Stimulated activated naive CD8-positive, alpha-beta T cell treated with anti-CD3 and anti-CD28 coated beads, Interleukin-15, Interleukin-2, amounts not matched to agents 100 ng/mL and 50 ng/mL, for 24 hours (primary cell): Measurements from ENCODE around the gene GLT1D1.
"Not testable (repeated sequence)": the region's sequence is repeated elsewhere in the genome, so short reads cannot be mapped to it uniquely, and the experiment has no call there.

Experiments used
- H3K27ac Mint-ChIP-seq: one replicate; pipeline ENCODE4 v1.8.0; 2021; ENCODE audit warnings: mild to moderate bottlenecking, mixed read lengths
- H3K27me3 Mint-ChIP-seq: one replicate; pipeline ENCODE4 v1.8.0; 2021; ENCODE audit warnings: mixed read lengths
- H3K36me3 Mint-ChIP-seq: one replicate; pipeline ENCODE4 v1.8.0; 2021; ENCODE audit warnings: low read depth, mixed read lengths
- H3K4me1 Mint-ChIP-seq: one replicate; pipeline ENCODE4 v1.8.0; 2021; ENCODE audit warnings: low read depth, mixed read lengths
- H3K4me3 Mint-ChIP-seq: one replicate; pipeline ENCODE4 v1.8.0; 2021; ENCODE audit warnings: mild to moderate bottlenecking, mixed read lengths
- H3K9me3 Mint-ChIP-seq: one replicate; pipeline ENCODE4 v1.8.0; 2021; ENCODE audit warnings: mixed read lengths

Gene GLT1D1

DNA sequence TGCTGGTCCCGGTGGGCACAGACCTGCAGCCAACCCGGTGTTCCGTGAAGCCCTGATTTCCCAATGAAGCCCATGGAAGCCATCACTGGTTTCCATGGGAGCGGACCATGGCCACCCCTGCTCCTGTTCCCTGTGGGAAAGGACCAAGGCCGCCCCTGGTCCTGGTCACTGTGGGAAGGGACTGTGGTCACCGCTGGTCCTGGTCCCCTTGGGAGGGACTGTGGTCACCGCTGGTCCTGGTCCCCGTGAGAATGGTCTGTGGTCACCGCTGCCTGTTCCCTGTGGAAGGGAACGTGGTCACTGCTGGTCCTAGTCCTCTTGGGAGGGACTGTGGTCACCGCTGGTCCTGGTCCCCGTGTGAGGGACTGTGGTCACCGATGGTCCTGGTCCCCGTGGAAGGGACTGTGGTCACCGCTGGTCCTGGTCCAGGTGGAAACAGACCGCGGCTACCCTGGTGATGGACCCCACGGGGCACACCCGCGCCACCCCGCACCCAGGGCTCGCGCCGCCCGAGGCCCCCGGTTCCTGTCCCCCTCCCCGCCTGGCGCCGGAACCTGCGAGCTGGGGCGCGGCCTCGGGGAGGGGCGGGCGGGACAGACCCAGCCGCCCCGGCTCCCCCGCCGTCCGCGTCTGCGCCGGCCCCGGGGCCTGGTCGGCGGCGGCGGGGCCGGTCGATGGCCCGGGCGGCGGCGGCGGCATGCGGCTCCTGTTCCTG, at the start of gene GLT1D1:
Gene GLT1D1 (plus strand): TSS at position 594 of the 715 bp plus-strand sequence. CDS start 104 bp downstream, at position 698.
- H3K27ac Mint-ChIP-seq, result no peak within 1 kb of the TSS
- peaks cover 38% of the 10 kb centered on the region for H3K27me3 Mint-ChIP-seq
- no peaks in the 10 kb centered on the region for H3K9me3 Mint-ChIP-seq
- no peaks in the 10 kb centered on the region for H3K4me1 Mint-ChIP-seq
- peak within 1 kb of the TSS; percentile 51 for H3K4me3 Mint-ChIP-seq
- H3K36me3 Mint-ChIP-seq, result no peaks in the 10 kb centered on the region

DNA sequence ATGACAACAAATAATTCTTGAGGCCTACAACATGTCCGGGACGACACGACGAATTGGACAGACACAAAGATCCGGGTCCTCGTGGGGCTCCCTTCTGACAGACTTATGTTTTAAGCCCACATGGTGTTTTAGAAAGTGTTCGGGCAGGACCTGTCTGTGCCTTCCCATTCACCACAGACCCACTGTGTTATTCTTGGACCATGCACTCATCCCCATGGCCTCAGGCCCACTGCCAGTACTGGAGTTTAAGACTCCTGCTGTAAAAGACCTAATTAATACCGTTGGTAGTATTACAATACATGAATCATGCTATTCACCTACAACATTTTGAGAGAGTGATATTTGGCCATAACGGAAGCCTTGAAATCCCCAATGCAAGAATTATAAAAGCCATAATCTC, 49.5 kb upstream of the GLT1D1 start:
- Mint-ChIP-seq H3K27ac (no peak overlapping the region), H3K36me3 (peaks cover 81% of the 10 kb centered on the region), H3K4me1 (peaks cover 32% of the 10 kb centered on the region), H3K27me3 (no peaks in the 10 kb centered on the region), H3K4me3 (no peak overlapping the region), H3K9me3 (no peaks in the 10 kb centered on the region)

DNA sequence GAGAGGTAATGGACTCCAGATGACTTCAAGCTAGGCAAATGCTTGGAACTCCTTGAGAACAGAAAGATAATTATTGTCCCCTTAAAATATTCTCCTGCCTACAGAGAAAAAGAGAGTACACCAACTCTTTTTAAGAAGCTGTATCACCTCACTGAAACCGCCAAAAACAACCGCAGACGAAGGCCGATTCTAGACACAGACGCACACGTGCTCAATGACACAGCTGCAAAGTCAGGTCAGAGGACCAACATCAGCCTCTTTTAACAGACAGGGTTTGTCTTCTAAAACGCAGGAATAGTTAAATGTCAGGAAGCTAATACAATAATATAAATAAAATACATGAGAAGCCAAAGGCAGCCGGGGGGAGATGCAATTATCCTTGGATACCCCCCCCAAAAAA, 48.5 kb upstream of the GLT1D1 start:
- H3K4me3 Mint-ChIP-seq, result no peak overlapping the region
- H3K4me1 Mint-ChIP-seq, result peaks cover 35% of the 10 kb centered on the region
- H3K27me3 Mint-ChIP-seq, result no peaks in the 10 kb centered on the region
- H3K9me3 Mint-ChIP-seq, result no peaks in the 10 kb centered on the region
- H3K36me3 Mint-ChIP-seq, result peaks cover 81% of the 10 kb centered on the region
- no peak overlapping the region for H3K27ac Mint-ChIP-seq

DNA sequence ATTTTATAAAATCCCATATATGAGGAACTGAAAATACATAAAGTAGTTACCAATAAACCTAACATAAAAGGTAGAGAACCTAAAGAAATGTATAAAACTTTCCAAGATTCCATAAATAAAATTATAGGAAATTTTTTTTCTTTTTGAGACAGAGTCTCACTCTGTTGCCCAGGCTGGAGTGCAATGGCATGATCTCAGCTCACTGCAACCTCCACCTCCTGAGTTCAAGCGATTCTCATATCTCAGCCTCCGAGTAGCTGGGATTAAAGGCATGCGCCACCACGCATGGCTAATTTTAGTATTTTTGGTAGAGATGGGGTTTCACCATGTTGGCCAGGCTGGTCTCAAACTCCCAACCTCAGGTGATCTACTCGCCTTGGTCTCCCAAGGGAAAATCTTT, 47.9 kb upstream of the GLT1D1 start:
- Mint-ChIP-seq H3K36me3 (peaks cover 81% of the 10 kb centered on the region), H3K4me1 (peaks cover 41% of the 10 kb centered on the region)
- H3K27ac Mint-ChIP-seq, result not testable (repeated sequence)

DNA sequence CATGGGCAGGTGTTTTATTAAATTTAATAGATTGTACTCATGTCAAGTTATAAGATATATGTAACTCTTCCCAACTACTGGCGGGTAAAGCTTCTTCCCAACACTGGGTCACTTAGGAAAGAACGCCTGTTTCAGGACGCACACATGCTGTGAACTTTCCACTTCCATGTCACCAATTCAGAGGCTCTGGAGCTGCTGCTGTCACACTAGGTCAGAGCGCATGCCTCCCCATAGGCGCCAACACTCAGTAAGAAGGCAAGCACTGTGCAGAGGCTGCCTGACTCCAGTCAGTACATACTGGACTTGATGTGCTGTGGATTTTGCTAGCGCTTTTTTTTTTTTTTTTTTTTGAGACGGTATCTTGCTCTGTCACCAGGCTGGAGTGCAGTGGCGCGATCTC, 46.7 kb upstream of the GLT1D1 start:
- Mint-ChIP-seq H3K4me3 (no peak overlapping the region), H3K9me3 (no peaks in the 10 kb centered on the region), H3K27me3 (no peaks in the 10 kb centered on the region), H3K4me1 (peaks cover 49% of the 10 kb centered on the region), H3K27ac (no peak overlapping the region), H3K36me3 (peaks cover 72% of the 10 kb centered on the region)

More for the DNA sequence above, 47.9 kb upstream of the GLT1D1 start:
- H3K4me3 Mint-ChIP-seq, H3K9me3 Mint-ChIP-seq, H3K27me3 Mint-ChIP-seq: not testable (repeated sequence)

DNA sequence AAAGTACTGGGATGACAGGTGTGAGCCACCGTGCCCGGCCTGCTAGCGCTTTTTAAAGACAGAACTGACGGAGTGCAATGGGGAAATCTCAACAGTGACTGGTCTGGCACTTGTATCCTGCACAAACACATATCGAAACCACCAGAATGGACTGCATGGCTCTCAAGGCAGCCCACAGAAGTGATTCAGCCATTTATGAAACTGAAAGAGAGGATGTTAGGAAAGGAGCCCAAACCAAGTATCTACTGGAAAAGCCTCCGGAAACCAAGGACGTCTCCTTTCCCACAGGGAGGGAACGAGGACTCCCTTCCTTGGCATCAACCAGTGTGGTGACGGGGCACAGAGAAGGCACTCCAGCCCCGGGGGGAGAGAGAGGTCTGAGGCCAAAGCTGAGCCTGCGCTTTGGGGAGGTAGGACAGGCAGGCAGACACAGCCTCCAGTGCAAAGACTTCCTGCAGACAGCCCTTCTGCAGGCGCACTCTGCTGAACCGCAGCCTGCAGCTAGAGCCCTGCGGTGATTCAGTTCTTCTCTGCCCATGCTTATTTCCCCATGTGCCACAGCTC, 46.0 kb upstream of the GLT1D1 start:
- Mint-ChIP-seq H3K4me3 (no peak overlapping the region), H3K36me3 (peaks cover 72% of the 10 kb centered on the region), H3K9me3 (no peaks in the 10 kb centered on the region), H3K27ac (no peak overlapping the region), H3K27me3 (no peaks in the 10 kb centered on the region), H3K4me1 (peaks cover 48% of the 10 kb centered on the region)

- H3K27me3 Mint-ChIP-seq, result no peaks in the 10 kb centered on the region
- no peak overlapping the region for H3K4me3 Mint-ChIP-seq
- H3K27ac Mint-ChIP-seq, result no peak overlapping the region
- H3K36me3 Mint-ChIP-seq, result peaks cover 72% of the 10 kb centered on the region
- no peaks in the 10 kb centered on the region for H3K9me3 Mint-ChIP-seq
- peaks cover 48% of the 10 kb centered on the region for H3K4me1 Mint-ChIP-seq
Observed at GRCh38 chr12:128808651-128809050, 44.6 kb upstream of the GLT1D1 start.

GRCh38 chr12:128810182-128811127, 42.8 kb upstream of the GLT1D1 start:
- Mint-ChIP-seq H3K27ac (peak overlapping the region; percentile 41), H3K4me3 (peak overlapping the region; percentile 32), H3K4me1 (peaks cover 54% of the 10 kb centered on the region), H3K36me3 (peaks cover 73% of the 10 kb centered on the region), H3K27me3 (no peaks in the 10 kb centered on the region), H3K9me3 (no peaks in the 10 kb centered on the region)

GRCh38 chr12:128811806-128812205, 41.5 kb upstream of the GLT1D1 start:
- peak overlapping the region; percentile 49 for H3K27ac Mint-ChIP-seq
- no peaks in the 10 kb centered on the region for H3K27me3 Mint-ChIP-seq
- H3K4me3 Mint-ChIP-seq, result peak overlapping the region; percentile 30
- peaks cover 66% of the 10 kb centered on the region for H3K4me1 Mint-ChIP-seq
- H3K9me3 Mint-ChIP-seq, result no peaks in the 10 kb centered on the region
- H3K36me3 Mint-ChIP-seq, result peaks cover 71% of the 10 kb centered on the region

DNA sequence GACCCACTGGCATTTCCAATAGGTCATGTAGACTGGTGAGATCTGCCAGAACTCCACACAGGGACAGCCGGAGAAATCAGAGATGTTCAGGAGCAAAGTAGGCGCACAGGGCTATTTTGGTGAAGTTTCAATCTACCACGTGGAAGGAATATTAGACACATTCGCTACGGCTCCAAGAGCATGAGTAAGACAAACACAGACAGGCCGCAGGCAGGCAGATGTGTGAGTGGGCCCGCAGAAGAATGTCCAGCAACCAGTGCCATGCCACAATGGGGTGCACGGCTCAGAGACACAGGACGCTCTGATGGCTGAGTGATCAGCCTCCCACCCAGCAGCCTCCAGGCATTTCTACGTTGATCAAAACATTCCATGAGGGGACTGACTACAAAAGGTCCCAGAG, 39.9 kb upstream of the GLT1D1 start:
- H3K4me1 Mint-ChIP-seq, result peaks cover 81% of the 10 kb centered on the region

DNA sequence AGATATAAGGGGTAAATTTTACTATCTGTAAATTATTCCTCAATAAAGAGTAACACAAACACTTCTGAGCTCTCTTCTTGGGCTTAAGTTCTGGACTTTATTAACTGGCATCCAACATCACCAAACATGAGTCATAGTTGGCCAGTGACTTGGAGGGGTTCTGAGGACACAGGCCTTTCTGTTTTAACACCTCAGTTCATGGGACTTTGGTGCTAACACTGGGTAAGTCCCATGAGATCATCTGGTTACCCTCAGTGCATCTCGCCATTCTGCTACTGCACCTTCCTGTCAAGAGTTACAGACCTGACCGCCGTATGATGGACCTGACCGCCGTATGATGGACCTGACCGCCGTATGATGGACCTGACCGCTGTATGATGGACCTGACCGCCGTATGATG, 39.4 kb upstream of the GLT1D1 start:
- Mint-ChIP-seq H3K27ac (no peak overlapping the region), H3K4me3 (no peak overlapping the region), H3K4me1 (peaks cover 86% of the 10 kb centered on the region), H3K27me3 (no peaks in the 10 kb centered on the region), H3K36me3 (peaks cover 66% of the 10 kb centered on the region), H3K9me3 (no peaks in the 10 kb centered on the region)

More for the DNA sequence above, 39.9 kb upstream of the GLT1D1 start:
- Mint-ChIP-seq H3K27me3 (no peaks in the 10 kb centered on the region), H3K36me3 (peaks cover 71% of the 10 kb centered on the region), H3K9me3 (no peaks in the 10 kb centered on the region), H3K27ac (peak overlapping the region; percentile 24), H3K4me3 (no peak overlapping the region)

- Mint-ChIP-seq H3K27ac (peak overlapping the region; percentile 36), H3K27me3 (no peaks in the 10 kb centered on the region), H3K36me3 (peaks cover 64% of the 10 kb centered on the region), H3K4me3 (no peak overlapping the region), H3K9me3 (no peaks in the 10 kb centered on the region), H3K4me1 (peaks cover 89% of the 10 kb centered on the region)
Observed at GRCh38 chr12:128814411-128815261, 38.6 kb upstream of the GLT1D1 start.

DNA sequence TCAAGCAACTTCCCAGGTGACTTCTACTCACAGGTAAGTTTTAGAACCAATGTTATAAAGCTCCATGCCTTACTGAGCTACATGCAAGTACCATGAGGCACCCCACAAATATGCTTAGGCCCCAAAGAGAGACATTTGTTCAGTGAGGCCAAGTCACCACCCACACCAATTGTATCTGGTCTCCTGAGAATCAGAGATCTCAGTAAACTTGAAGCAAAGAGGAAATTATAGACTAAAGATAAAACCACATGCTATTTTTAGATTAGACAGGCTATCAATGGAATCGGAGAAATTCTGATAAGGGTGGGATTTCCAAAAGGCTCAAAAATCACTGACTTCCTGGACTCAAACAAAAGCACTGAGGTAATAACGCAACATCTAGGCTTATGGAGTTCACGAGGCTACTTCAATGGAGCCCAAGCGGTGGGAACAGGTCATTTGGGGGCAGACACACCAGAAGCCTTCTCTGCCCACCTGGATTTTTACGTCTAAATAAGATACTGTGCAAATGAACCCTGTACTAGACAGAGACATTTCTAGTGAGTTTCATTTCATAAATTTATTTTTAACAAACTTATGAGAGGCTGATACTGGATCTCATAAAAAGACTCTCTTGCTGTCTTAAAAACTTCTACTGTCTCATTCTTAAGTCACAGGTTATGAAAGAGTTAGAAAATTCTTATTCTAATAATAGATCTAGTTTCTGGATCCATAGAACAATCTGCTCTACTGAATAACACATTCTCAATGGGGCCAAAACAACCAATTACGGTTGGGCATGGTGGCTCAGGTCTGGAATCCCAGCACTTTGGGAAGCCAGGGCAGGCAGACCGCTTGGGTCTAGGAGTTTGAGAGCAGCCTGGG, 37.3 kb upstream of the GLT1D1 start:
- Mint-ChIP-seq H3K27me3 (no peaks in the 10 kb centered on the region), H3K9me3 (no peaks in the 10 kb centered on the region), H3K27ac (peak overlapping the region; percentile 31), H3K4me3 (no peak overlapping the region), H3K4me1 (peaks cover 89% of the 10 kb centered on the region), H3K36me3 (peaks cover 61% of the 10 kb centered on the region)

GRCh38 chr12:128816643-128816920, 36.7 kb upstream of the GLT1D1 start:
- Mint-ChIP-seq H3K27ac (no peak overlapping the region), H3K27me3 (no peaks in the 10 kb centered on the region), H3K36me3 (peaks cover 67% of the 10 kb centered on the region), H3K4me3 (no peak overlapping the region), H3K4me1 (peaks cover 89% of the 10 kb centered on the region), H3K9me3 (no peaks in the 10 kb centered on the region)
